Stimulated activated CD4-positive, alpha-beta T cell treated with anti-CD3 and anti-CD28 coated beads, TNF-alpha, amount 100 ng/mL, for 1 hour (primary cell): ENCODE data around the gene GBE1.

Experiments used
- DNase-seq, 3 donors: peaks; one replicate each; pipeline ENCODE4 v3.0.0-alpha.2; 2020; ENCODE audit warnings: low read depth in 3 of 3, low spot score in 1 of 3

Gene GBE1

GRCh38 chr3:81702126-81702525 is 59.3 kb downstream of the GBE1 start:
- no peak for DNase-seq

- no peak for DNase-seq
These were observed 61.7 kb downstream of the GBE1 start for GRCh38 chr3:81699536-81700320.

- no peak for DNase-seq
These were observed 65.4 kb downstream of the GBE1 start for GRCh38 chr3:81696090-81696489.

GRCh38 chr3:81695302-81695701 is 66.1 kb downstream of the GBE1 start:
- DNase-seq = no peak

- no peak for DNase-seq
These were observed 66.8 kb downstream of the GBE1 start for GRCh38 chr3:81694662-81695061.

GRCh38 chr3:81692766-81693165 is 68.7 kb downstream of the GBE1 start:
- no peak for DNase-seq

- no peak for DNase-seq
These were observed 71.8 kb downstream of the GBE1 start for GRCh38 chr3:81689617-81690016.

- no peak for DNase-seq
These were observed 76.6 kb downstream of the GBE1 start for GRCh38 chr3:81684751-81685395.

GRCh38 chr3:81676706-81677456 is 84.6 kb downstream of the GBE1 start:
- DNase-seq = no peak

GRCh38 chr3:81674690-81675089 is 86.8 kb downstream of the GBE1 start:
- DNase-seq = no peak

- DNase-seq = no peak
These were observed 93.2 kb downstream of the GBE1 start for GRCh38 chr3:81668283-81668682.

- no peak for DNase-seq
These were observed 94.8 kb downstream of the GBE1 start for GRCh38 chr3:81666502-81667121.

GRCh38 chr3:81663114-81663513 is 98.3 kb downstream of the GBE1 start:
- DNase-seq = no peak

GRCh38 chr3:81660036-81660435 is 101.4 kb downstream of the GBE1 start:
- no peak for DNase-seq

- no peak for DNase-seq
These were observed 103.0 kb downstream of the GBE1 start for GRCh38 chr3:81658322-81658997.

GRCh38 chr3:81651139-81651538 is 110.3 kb downstream of the GBE1 start:
- no peak for DNase-seq

GRCh38 chr3:81650187-81650586 is 111.3 kb downstream of the GBE1 start:
- no peak for DNase-seq

- DNase-seq = no peak
These were observed 116.2 kb downstream of the GBE1 start for GRCh38 chr3:81645248-81645647.

GRCh38 chr3:81643721-81644120 is 117.7 kb downstream of the GBE1 start:
- no peak for DNase-seq

- DNase-seq = no peak
These were observed 123.0 kb downstream of the GBE1 start for GRCh38 chr3:81638480-81638879.

GRCh38 chr3:81632659-81633058 is 128.8 kb downstream of the GBE1 start:
- no peak for DNase-seq
